Mesothelial cell of epicardium (in vitro differentiated cells): ENCODE results near the gene FOXP1. TPM values are rescaled to one million over a fixed set of nuclear protein-coding genes. Genes with fewer than 3 reads are reported as not detected.
A peak's percentile ranks its signal among the peaks of the same experiment; 100 is the strongest.

Experiments used
- DNase-seq, 2 experiments: peaks; one replicate each; pipeline ENCODE4 v3.0.0; 2021; ENCODE audit warnings: low spot score in 2 of 2; ENCODE audit not compliant: unreplicated experiment in 2 of 2
- H3K27ac Mint-ChIP-seq: 2 replicates; pipeline ENCODE4 v1.8.0; 2021; ENCODE audit warnings: mixed read lengths
- H3K27me3 Mint-ChIP-seq: 2 replicates; pipeline ENCODE4 v1.8.0; 2021; ENCODE audit warnings: low read depth, mixed read lengths
- H3K36me3 Mint-ChIP-seq: 2 replicates; pipeline ENCODE4 v1.8.0; 2021; ENCODE audit warnings: mixed read lengths
- H3K4me1 Mint-ChIP-seq: 2 replicates; pipeline ENCODE4 v1.8.0; 2021; ENCODE audit warnings: mixed read lengths
- H3K4me3 Mint-ChIP-seq: 2 replicates; pipeline ENCODE4 v1.8.0; 2021; ENCODE audit warnings: mild to moderate bottlenecking, moderate library complexity, mixed read lengths
- H3K9me3 Mint-ChIP-seq: 2 replicates; pipeline ENCODE4 v1.8.0; 2021; ENCODE audit warnings: mixed read lengths
- CTCF ChIP-seq: fragments of 200-600 bp; sonication (generic); IDR thresholded peaks from one replicate; pipeline ENCODE4 v1.5.0; 2021; ENCODE audit warnings: antibody characterized with exemption; ENCODE audit not compliant: unreplicated experiment
- total RNA-seq: library from RNA; stranded (reverse); gene quantifications from 3 replicates; pipeline ENCODE4 v1.2.1, GENCODE V29; 2021

Gene FOXP1
- total RNA-seq, 1 donor from 2014 or later = 187 TPM

GRCh38 chr3:70990185-70990584 lies 593.3 kb downstream of the FOXP1 start:
- H3K9me3 Mint-ChIP-seq = no peaks in the 10 kb centered on the region
- TF ChIP-seq CTCF = no peak
- peaks cover 32% of the 10 kb centered on the region for H3K4me1 Mint-ChIP-seq
- H3K4me3 Mint-ChIP-seq = no peak overlapping the region
- H3K36me3 Mint-ChIP-seq = peaks cover 36% of the 10 kb centered on the region
- peak overlapping the region; percentile 8 for H3K27ac Mint-ChIP-seq
- H3K27me3 Mint-ChIP-seq = no peaks in the 10 kb centered on the region
- no peak for DNase-seq

- no peaks in the 10 kb centered on the region for H3K27me3 Mint-ChIP-seq
- H3K4me3 Mint-ChIP-seq = no peak overlapping the region
- peaks cover 41% of the 10 kb centered on the region for H3K4me1 Mint-ChIP-seq
- no peak for TF ChIP-seq CTCF
- H3K9me3 Mint-ChIP-seq = no peaks in the 10 kb centered on the region
- peaks cover 33% of the 10 kb centered on the region for H3K36me3 Mint-ChIP-seq
- H3K27ac Mint-ChIP-seq = peak overlapping the region; percentile 16
- no peak for DNase-seq
These were observed 594.4 kb downstream of the FOXP1 start for GRCh38 chr3:70989174-70989573.

- H3K4me3 Mint-ChIP-seq = no peak overlapping the region
- no peak for DNase-seq
- TF ChIP-seq CTCF = no peak
- H3K36me3 Mint-ChIP-seq = peaks cover 32% of the 10 kb centered on the region
- H3K27ac Mint-ChIP-seq = no peak overlapping the region
- no peaks in the 10 kb centered on the region for H3K27me3 Mint-ChIP-seq
- no peaks in the 10 kb centered on the region for H3K9me3 Mint-ChIP-seq
- H3K4me1 Mint-ChIP-seq = peaks cover 47% of the 10 kb centered on the region
These were observed 595.4 kb downstream of the FOXP1 start for GRCh38 chr3:70988111-70988510.

GRCh38 chr3:70985572-70985971 lies 598.0 kb downstream of the FOXP1 start:
- no peak for TF ChIP-seq CTCF

GRCh38 chr3:70984776-70985482 lies 598.6 kb downstream of the FOXP1 start:
- H3K36me3 Mint-ChIP-seq = peaks cover 26% of the 10 kb centered on the region
- peaks cover 68% of the 10 kb centered on the region for H3K4me1 Mint-ChIP-seq
- no peaks in the 10 kb centered on the region for H3K27me3 Mint-ChIP-seq

More at GRCh38 chr3:70985572-70985971, 598.0 kb downstream of the FOXP1 start:
- H3K36me3 Mint-ChIP-seq = peaks cover 26% of the 10 kb centered on the region
- no peak overlapping the region for H3K4me3 Mint-ChIP-seq
- H3K9me3 Mint-ChIP-seq = no peaks in the 10 kb centered on the region
- no peak for DNase-seq
- H3K27me3 Mint-ChIP-seq = no peaks in the 10 kb centered on the region
- H3K4me1 Mint-ChIP-seq = peaks cover 62% of the 10 kb centered on the region
- peak overlapping the region; percentile 86 for H3K27ac Mint-ChIP-seq

More at GRCh38 chr3:70984776-70985482, 598.6 kb downstream of the FOXP1 start:
- Mint-ChIP-seq H3K27ac (peak overlapping the region; percentile 100), H3K9me3 (no peaks in the 10 kb centered on the region), H3K4me3 (no peak overlapping the region)
- DNase-seq = no peak
- TF ChIP-seq CTCF = no peak
